OCI-LY7 (cell line): ENCODE results near the gene CLPSL2.

Experiments used
- CTCF ChIP-seq: fragments of 200-600 bp; sonication (generic); conservative IDR thresholded peaks from 2 replicates; pipeline ENCODE4 v1.5.1; 2014; ENCODE audit warnings: mild to moderate bottlenecking, antibody characterized with exemption, low read length, moderate library complexity, mixed read lengths
- EZH2phosphoT487 ChIP-seq: fragments of 200-600 bp; sonication (generic); IDR thresholded peaks from 2 replicates; pipeline ENCODE4 v1.6.1; 2018; ENCODE audit warnings: low read depth, borderline replicate concordance, mild to moderate bottlenecking, mixed run types, antibody characterized with exemption, low read length, moderate library complexity, mixed read lengths

DNA sequence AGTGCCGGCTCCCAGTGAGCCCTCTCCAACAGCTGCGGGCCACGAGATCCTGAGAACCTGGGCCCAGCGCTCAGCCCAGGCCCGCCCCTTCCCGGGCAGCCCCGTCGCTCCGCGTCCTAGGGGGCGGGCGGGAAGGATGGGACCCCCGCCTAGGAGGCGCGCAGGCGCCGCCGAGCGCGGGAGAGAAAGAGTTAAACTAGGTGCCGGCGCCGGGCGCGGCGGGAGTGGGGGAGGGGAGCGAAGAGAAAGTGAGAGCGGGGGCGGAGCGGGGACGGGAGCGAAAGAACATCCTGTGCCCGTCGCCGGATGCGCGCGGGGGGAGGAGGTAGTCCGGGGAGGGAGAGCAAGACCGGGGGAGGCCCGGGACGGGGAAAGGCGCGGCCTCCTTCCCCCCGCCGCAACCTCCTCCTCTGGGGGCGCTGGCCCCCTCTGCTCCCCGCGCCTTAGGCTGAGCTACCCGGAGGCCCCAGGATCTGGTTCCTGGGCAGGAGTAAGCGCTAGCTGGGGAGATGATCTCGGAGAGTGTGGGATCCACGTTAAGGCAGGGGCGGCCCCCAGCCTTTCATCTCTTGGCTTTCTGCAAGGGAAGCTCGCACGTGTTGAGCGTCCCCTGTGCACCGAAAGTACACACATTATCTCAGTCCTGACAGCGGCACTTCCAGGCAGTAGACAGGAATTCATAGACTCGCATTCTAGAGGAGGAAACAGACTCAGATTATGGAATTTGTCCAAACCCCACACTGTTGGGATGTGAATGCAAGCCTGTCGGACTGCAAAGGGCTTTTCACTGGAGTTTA is 44.5 kb upstream of the CLPSL2 start:
- peak; percentile 48; the same call in 1 of the 2 replicates for TF ChIP-seq CTCF
- TF ChIP-seq EZH2phosphoT487: no peak
